Tibial artery (tissue), 4 donors: Measurements from ENCODE around the gene A2M.

Source experiments
- DNase-seq, 2 donors: peaks; one replicate each; pipeline ENCODE4 v3.0.0-alpha.2; 2019
- H3K27ac ChIP-seq, 2 donors: fragments of 200-600 bp; sonication (generic) in 1 of 2; 1 replicate in 1 of 2; 2 replicates in 1 of 2; pipeline ENCODE4 v1.5.1; 2018 to 2019; ENCODE audit warnings: mild to moderate bottlenecking in 1 of 2
- H3K27me3 ChIP-seq, 2 donors: fragments of 200-600 bp; sonication (generic) in 1 of 2; one replicate each; pipeline versions ENCODE4 v1.5.1 to v1.6.0; 2016 to 2019
- H3K36me3 ChIP-seq, 3 donors: fragments of 200-600 bp; sonication (generic) in 2 of 3; one replicate each; pipeline ENCODE4 v1.5.1; 2016 to 2019; ENCODE audit warnings: mild to moderate bottlenecking in 2 of 3
- H3K4me1 ChIP-seq, 4 donors: fragments of 200-600 bp; sonication (generic) in 2 of 4; 1 replicate in 3 of 4; 2 replicates in 1 of 4; pipeline ENCODE4 v1.5.1; 2016 to 2019
- H3K4me3 ChIP-seq, 2 donors: fragments of 200-600 bp; sonication (generic) in 1 of 2; 1 replicate in 1 of 2; 2 replicates in 1 of 2; pipeline ENCODE4 v1.5.1; 2018 to 2019; ENCODE audit warnings: mild to moderate bottlenecking in 2 of 2
- H3K9me3 ChIP-seq, 3 donors: fragments of 200-600 bp; sonication (generic) in 1 of 3; one replicate each; pipeline ENCODE4 v1.5.1; 2016 to 2019
- CTCF ChIP-seq, 2 experiments: fragments of 200-600 bp in 1 of 2; fragments of 450-650 bp in 1 of 2; IDR thresholded peaks; one replicate each; pipeline ENCODE4 v1.5.1; 2017 to 2019; ENCODE audit warnings: antibody characterized with exemption in 2 of 2, mild to moderate bottlenecking in 1 of 2, moderate library complexity in 1 of 2
- intact Hi-C: fragments of 100-400 bp; cut with DNase I; formaldehyde crosslinking; loops from one replicate; pipeline ENCODE4 v1.15.0; 2023; ENCODE audit warnings: low total_unique reads

Gene A2M

DNA sequence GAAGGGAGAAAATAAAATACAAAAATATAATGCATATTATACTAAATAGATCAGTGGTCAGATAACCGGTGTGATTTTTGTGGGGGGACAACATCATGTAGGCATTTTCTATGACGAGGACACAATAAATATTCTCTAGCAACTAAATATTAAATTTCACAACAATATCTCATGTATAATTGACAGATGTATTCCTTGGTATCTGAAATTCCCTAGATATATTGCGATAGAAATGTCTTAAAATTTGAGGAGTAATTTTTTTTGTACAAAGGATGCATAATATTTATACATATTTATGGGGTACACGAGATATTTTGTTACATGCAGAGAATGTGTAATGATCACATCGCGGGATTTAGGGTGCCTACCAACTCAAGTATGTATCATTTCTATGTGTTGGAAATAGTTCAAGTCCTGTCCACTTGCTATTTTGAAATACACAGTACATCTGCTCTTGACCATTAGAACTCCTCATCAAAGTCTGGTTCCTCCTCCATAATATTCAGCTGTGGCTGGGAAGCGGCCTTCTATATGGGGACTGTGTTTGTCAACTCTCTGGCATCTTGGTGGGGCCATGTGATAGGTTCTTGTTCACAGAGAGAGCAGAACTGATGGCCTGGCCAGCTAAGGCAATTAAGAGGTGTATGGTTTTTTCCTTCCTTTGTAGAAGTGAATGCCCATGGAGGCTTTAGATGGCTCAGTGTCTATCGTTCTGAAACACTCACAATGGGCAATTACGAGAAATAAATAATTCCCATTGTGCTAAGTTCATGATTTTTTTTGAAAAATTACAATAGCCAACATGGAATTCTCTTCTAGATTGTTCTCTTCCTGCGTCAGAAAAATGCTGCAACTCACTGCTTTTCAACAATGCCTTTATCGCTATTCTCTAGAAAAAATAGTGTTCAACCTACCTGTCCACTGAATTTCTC, 8.8 kb downstream of the A2M start:
- H3K27ac ChIP-seq, result no peak overlapping the region
- H3K9me3 ChIP-seq, result no peaks in the 10 kb centered on the region
- intact Hi-C loops, result loop anchor here (5.0 kb wide), 1 partner anchor 35 kb away; no protein-coding TSS in a partner anchor
- TF ChIP-seq CTCF (IDR thresholded peaks at IDR 0.05), result no peak
- peaks cover 88 to 96% (median 93%) of the 10 kb centered on the region in 3 donors for H3K36me3 ChIP-seq
- no peak for DNase-seq
- no peak overlapping the region for H3K4me3 ChIP-seq
- H3K27me3 ChIP-seq, result no peaks in the 10 kb centered on the region
- peaks cover 0 to 7% (median 0%) of the 10 kb centered on the region in 4 donors for H3K4me1 ChIP-seq

GRCh38 chr12:9106067-9106466, 9.7 kb downstream of the A2M start:
- Histone ChIP-seq H3K9me3 (no peaks in the 10 kb centered on the region), H3K4me3 (no peak overlapping the region), H3K27ac (no peak overlapping the region), H3K27me3 (no peaks in the 10 kb centered on the region), H3K36me3 (peaks cover 93 to 95% (median 94%) of the 10 kb centered on the region in 3 donors), H3K4me1 (no peaks in the 10 kb centered on the region)
- no peak for DNase-seq
- TF ChIP-seq CTCF (IDR thresholded peaks at IDR 0.05), result no peak
- intact Hi-C loops, result loop anchor here (5.0 kb wide), 1 partner anchor 34 kb away; no protein-coding TSS in a partner anchor

- Histone ChIP-seq H3K36me3 (peaks cover 93 to 98% (median 96%) of the 10 kb centered on the region in 3 donors), H3K27ac (no peak overlapping the region)
These were observed 10.8 kb downstream of the A2M start for GRCh38 chr12:9104767-9105423.

GRCh38 chr12:9104087-9104486, 11.6 kb downstream of the A2M start:
- H3K36me3 ChIP-seq, result peaks cover 93 to 98% (median 96%) of the 10 kb centered on the region in 3 donors
- H3K27me3 ChIP-seq, result no peaks in the 10 kb centered on the region
- H3K27ac ChIP-seq, result no peak overlapping the region
- DNase-seq, result no peak
- no peak overlapping the region for H3K4me3 ChIP-seq
- intact Hi-C loops, result no loop called here
- TF ChIP-seq CTCF (IDR thresholded peaks at IDR 0.05), result no peak
- H3K4me1 ChIP-seq, result no peaks in the 10 kb centered on the region
- no peaks in the 10 kb centered on the region for H3K9me3 ChIP-seq

More at GRCh38 chr12:9104767-9105423, 10.8 kb downstream of the A2M start:
- no peak overlapping the region for H3K4me3 ChIP-seq
- intact Hi-C loops, result loop anchor here (5.0 kb wide), 1 partner anchor 33 kb away; no protein-coding TSS in a partner anchor
- no peaks in the 10 kb centered on the region for H3K4me1 ChIP-seq
- H3K27me3 ChIP-seq, result no peaks in the 10 kb centered on the region
- no peaks in the 10 kb centered on the region for H3K9me3 ChIP-seq
- TF ChIP-seq CTCF (IDR thresholded peaks at IDR 0.05), result no peak
- DNase-seq, result no peak

DNA sequence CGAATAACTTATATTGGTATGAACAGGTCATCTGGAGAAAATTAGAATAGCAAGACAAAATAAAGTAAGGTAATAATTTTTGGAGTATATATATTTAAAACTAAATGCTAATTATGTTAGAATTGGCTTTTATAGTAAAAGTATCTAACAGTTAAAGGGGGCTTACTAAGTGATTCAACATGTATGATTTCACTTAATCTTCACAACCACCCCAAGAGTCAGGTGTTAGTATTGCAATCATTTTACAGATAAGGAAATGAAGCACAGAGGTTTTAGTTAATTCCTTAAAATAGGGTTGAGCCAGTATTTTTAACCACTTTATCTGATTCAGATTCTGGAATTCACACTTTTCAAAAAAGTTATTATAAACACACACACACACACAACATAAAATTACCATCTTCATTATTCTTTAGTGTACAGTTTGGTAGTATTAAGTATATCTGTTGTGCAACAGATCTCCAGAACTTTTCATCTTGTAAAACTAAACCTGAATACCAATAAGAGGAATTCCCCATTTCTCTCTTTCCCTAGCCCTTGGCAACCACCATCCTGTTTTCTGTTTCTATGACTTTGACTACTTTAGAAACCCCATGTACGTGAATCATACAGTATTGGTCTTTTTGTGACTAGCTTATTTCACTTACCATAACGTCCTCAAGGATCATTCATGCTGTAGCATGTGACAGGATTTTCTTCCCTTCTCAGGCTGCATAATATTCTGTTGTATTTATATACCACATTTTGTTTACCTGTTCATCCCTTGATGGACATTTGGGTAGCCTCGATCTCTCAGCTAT, 12.5 kb downstream of the A2M start:
- Histone ChIP-seq H3K9me3 (no peaks in the 10 kb centered on the region), H3K4me1 (no peaks in the 10 kb centered on the region), H3K36me3 (peaks cover 93 to 100% (median 96%) of the 10 kb centered on the region in 3 donors), H3K27ac (no peak overlapping the region), H3K4me3 (no peak overlapping the region), H3K27me3 (no peaks in the 10 kb centered on the region)
- TF ChIP-seq CTCF (IDR thresholded peaks at IDR 0.05), result no peak
- intact Hi-C loops, result no loop called here
- DNase-seq, result no peak
